LHCN-M2 (cell line): ENCODE results near the gene FAM13B. TPM values are rescaled to one million over a fixed set of nuclear protein-coding genes. Genes with fewer than 3 reads are reported as not detected.
A peak's percentile ranks its signal among the peaks of the same experiment; 100 is the strongest.
"Not testable (repeated sequence)": the region's sequence is repeated elsewhere in the genome, so short reads cannot be mapped to it uniquely, and the experiment has no call there.

Source experiments
- DNase-seq: peaks from one replicate; pipeline ENCODE4 v3.0.0-alpha.2; 2012; ENCODE audit warnings: low read depth
- total RNA-seq: library from RNA; depleted of rRNA; stranded (reverse); fragments of >200 nt; gene quantifications from 2 replicates; pipeline ENCODE4 v1.2.3, GENCODE V29; 2014

The FAM13B gene
- total RNA-seq, 1 experiment from 2014 or later = 20.8 TPM

DNA sequence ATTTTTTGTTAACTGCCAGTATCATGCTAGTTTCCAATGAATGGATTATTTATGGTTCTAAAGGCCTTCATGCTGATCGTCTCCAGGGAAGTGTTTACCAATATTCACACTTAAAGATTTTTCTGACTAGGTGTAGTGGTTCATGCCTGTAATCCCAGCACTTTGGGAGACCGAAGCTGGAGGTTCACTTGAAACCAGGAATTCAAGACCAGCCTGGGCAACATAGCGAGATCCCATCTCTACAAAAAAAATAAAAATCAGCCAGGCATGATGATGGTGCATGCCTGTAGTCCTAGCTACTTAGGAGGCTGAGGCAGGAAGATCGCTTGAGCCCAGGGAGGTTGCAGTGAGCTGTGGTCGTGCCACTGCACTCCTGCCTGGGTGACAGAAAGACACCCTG is 43.5 kb downstream of the FAM13B start:
- DNase-seq = no peak

DNA sequence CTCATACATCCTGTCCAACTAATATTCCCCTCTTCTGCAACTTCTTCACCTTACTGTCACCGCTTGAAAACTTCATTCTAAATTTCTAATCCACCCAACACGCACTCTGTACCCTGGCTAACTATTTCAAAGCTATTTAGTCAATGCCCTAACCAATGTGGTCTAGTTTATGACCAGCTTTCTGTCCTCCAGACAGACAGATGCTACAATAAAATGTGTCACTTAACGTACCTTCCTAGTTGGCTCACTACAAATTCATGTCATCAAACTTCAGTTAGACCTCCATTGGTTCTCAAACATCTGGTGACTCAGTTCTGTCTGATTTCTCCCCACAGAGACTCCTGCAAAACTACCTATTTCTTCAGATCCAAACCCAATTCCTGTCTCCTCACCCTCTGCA is 57.7 kb downstream of the FAM13B start:
- DNase-seq = no peak

DNA sequence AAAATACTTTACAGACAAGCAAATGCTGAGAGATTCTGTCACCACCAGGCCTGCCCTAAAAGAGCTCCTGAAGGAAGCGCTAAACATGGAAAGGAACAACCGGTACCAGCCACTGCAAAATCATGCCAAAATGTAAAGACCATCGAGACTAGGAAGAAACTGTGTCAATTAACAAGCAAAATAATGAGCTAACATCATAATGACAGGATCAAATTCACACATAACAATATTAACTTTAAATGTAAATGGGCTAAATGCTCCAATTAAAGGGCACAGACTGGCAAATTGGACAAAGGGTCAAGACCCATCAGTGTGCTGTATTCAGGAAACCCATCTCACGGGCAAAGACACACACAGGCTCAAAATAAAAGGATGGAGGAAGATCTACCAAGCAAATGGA is 62.5 kb downstream of the FAM13B start:
- DNase-seq = not testable (repeated sequence)

DNA sequence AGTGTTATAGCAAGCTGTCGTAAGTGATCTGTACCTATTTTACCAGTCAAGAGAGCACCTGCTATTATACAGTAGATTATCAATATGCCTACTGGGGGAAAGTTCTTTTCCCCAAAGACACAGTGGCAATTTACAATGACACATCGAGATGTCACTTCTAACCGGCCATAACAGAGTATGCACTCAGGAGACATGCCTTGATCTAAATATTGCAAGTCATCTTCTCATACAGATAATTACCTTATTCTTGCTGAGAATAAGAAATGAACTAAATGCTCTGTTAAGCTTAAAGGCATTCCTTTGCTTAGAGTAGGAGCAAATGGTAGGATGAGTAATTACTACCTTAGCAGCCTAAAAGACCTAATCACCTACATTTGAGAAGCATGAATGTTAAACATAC is 72.1 kb downstream of the FAM13B start:
- DNase-seq = no peak

DNA sequence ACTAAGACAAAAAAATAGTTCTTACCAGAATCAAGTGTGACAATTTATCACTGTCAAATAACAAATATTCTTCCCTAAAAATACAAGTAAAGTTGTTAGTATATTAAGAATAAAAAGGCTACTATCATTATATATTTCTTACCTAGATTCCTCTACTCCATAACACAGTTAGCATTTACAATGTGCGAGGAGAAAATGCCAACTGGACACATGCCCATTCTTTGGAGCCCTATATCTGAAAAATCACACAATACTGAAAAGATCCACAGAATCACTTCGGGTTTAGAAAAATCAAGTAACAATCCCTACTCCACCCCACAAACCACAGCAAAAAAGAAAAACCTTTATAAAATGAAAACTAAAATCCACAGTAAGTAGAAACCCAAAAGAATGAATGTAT is 72.7 kb downstream of the FAM13B start:
- no peak for DNase-seq

DNA sequence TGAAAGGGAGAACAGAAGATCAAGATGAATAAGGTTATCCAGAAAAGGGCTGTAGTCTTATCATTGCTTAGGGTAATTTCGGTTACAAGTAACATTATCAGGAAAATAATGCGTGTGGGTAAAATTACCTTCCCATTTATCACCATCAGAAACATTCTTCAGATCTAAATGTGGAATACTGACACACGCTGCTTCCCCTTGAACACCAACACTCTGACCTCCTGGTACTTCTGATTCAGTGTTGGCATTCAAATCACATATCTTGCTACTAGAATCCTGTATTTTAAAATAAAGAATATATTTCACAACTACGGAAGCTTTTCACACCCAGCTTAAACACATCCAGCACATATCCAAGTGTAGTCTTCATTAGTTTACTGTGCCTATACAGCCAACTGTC is 73.4 kb downstream of the FAM13B start:
- DNase-seq = no peak

DNA sequence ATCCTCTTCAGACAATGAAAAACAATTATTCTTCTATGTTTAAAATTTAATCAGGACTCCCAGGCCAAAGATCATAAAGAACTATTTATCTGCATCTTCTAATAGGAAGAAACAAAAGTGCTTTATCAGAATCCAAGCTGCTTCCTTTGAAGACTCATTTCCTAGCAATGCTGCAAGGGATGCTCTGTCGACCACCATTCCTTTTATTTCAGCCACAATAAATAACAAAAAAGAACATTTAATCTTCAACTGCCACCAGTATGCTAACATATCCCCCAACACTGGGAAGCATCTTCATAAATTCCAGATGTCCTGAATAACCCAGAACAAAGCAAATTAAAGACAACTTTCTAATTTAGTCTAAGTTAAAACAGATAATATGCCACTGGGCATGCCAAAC is 74.9 kb downstream of the FAM13B start:
- DNase-seq = no peak

DNA sequence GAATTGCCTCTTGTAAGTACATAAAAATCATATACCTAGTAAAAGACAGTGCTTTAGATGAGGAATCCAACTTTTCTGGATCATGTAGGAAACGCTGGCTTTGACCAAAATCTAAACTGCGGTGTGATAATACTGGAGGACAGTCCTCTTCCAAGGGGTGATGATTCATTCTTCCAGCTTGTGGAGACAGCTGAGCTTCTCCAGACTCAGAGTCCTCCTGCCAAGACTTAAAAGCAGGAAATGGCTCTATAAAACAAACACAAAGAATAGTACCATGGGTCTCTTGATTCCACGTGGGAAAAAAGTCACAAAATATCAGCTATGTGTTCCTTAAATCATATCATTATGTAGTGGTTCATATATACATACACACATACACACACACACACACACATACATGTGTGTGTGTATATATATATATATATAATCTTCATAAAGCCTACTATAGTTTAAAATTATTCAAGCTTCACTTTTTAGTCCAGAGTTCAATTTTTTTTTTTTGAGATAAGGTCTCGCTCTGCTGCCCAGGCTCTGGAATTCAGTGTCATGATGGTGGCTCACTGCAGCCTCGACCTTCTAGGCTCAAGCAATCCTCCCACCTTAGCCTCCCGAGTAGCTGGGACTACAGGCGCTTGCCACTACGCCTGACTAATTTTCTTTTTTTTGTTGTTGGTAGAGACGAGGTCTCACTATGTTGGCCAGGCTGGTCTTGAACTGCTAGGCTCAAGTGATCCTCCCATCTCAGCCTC is 78.6 kb downstream of the FAM13B start:
- DNase-seq = peak; percentile 92

DNA sequence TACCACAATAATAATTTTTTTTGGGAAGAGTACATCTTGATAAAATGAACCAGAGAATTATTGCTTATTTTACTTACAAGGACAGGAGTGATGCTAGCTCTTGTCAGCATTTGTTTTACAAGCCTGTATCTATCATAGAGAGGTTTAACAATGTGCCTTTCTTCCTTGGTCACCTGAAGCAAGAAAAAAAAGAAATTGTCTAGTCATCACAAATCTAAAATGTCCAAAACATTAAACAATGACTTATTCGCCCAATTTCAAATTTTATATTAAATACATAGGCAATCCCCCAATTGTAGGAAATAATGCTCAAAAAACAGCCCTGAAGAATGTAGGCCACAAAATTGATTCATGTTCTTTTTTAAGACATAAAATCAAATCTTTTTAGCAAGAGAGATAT is 87.1 kb downstream of the FAM13B start:
- no peak for DNase-seq

DNA sequence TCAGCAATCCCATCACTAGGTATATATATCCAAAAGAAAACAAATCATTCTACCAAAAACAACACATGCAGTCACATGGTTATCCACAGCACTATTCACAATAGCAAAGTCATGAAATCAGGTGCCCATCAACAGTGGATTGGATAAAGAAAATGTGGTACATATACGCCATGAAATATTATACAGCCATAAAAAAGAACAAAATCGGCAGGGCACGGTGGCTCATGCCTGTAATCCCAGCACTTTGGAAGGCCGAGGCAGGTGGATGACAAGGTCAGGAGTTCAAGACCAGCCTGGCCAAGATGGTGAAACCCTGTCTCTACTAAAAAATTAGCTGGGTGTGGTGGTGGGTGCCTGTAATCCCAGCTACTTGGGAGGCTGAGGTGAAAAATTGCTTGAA is 88.6 kb downstream of the FAM13B start:
- DNase-seq = peak; percentile 14

DNA sequence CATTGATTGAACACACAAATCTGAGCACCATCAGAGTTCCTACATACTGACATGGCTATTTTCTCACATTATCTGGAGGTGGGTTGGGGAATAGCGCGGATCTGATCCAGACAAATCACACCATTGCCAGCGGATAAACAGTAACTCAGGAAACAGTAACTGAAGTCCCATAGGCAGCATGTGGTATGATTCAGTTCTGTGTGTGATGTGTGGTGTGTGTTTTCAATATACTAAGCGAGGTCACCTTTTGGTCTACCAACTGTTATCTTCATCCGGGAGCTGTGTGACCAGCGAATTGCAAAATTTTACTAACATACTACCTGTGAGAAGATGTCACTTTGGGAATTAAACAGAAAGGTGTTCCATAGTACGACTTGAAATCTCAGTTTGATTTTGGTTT is 93.5 kb downstream of the FAM13B start:
- no peak for DNase-seq

DNA sequence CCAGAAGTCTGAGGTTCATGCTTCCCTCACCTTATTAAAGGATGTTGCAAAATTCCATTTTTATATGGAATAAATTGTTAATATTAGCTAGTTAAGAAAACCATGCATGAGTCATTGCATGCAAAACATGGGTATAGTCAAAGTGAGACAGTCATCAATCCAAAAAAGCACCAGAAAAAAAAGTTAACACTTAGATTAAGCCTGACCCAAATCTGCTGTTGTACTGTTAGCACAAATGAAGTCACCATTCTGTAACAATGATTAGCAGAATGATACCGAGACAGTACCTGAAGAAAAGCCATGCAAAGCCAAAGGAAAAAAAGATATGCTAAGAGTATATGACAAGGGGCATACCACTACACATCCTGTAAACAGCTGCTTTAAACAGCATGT is 94.1 kb downstream of the FAM13B start:
- no peak for DNase-seq

DNA sequence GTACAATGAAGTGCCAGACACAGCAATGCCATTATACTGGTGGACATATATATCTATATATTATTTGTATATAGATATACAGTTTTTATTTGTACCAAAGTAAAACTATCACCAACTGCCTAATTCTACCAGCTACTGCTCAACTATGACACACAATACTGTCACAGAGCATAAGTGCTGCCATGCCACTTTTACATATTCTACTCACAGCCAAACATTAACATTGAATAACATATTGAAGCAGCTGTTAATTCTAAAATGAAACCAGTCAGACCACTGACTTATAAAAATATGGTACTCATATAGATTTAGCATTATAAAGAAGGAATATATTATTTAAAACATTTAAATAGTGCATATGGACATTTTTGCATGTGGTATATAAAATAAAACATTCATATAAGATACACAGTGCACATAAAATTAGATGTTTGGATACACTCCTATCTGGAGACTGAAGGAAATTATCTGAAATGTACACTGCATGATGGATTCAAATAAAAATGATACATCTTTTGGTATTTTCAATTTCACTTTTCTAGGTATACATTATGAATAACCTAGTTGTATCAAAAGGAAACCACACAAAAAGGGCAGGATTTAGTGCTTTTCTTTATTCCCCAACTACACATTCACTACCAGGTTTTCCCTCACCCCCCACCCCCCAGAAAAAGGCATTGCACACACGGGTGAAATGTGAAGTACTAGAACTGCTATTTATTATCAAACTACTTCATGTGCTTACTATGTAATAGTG is 94.7 kb downstream of the FAM13B start:
- no peak for DNase-seq

DNA sequence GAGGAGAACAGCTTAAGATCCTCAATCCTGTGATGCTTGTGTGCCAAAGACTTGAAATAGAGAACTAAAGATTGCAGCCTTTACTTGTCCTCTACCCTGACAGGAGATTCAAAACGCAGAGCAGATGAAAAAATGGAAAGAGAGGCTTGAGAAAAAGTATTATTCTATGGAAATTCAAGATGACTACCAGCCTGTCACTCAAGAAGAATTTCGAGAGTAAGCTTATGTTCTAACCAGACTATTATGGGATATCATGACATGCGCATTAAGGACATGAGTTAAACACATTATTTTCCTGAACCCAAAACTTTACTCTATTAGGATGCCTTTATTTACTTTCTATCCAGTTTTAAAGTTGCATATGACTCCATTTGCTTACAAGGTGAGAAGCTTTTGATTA is 97.2 kb downstream of the FAM13B start:
- no peak for DNase-seq

DNA sequence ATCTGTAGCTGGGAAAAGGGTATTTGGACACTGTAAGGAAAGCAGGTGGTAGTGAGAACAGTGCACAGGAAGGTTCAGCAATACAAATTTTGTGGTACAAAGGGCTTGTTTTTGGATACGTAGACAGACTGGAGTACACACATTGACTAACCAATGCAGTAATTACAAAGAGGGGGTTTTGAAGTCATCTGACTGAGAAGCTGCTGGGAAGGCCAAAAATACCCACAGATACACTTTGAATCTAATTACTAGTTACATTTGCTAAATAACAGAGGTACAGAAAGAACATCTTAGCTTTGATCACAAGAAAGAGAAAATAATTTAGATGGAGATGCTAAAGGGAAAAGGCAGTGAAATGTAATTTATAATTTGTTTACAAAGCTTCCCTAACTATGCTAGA is 97.7 kb downstream of the FAM13B start:
- DNase-seq = no peak

DNA sequence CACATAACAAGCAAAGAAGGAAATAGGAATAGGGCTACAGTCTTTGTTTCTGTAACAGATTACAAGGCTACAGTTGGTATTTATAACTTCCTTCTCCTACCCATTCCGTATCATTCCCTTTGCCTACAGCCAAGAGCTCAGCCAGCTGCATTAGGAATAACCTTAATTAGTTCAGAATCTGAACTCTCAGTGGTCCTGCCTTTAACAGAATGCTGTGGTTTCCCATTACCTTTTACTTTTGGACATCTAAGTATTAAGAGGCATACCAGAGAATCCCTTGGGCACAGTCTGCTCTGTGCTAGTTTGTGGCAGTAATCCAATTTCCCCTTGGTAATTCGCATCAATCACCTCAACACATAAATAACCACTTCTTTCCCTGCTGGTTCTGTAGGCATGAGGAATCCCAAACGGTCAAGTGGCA is 99.4 kb downstream of the FAM13B start:
- peak; percentile 17 for DNase-seq

DNA sequence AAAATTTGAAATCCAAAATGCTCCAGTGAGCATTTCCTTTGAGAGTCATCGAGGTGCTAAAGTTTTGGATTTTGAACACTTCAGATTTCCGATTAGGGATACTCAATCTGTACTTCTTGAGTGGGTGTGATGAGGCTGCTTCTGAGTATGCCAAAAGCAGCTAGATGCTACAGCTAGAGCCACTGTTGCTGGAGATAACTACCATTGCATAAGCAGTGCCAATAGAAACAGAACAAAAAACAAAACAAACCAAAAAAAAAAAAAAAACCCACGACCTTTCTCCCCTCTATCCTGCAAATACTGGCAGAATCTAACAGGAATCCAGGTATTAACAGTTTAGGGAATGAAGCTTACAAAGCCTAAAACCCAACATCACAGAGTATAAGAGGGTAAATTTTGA is 100.1 kb downstream of the FAM13B start:
- DNase-seq = no peak

DNA sequence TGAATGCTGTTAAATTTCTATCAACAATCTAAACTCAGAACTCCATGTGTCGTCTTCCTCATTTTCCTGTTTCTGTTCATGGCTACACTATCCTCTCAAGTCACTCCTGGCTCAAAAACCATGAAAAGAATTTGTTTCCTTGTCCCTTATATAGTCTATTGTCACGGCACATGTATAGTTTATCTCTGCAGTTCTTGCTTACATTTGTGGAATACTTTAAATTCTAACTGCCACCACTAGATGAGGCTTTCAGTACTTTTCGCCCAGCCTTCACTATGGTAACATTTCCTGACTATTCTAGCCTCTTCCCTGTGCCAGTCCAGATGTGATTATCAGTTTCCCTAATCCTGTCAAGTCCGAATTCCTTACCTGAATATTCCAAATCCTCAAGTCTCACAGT is 109.0 kb downstream of the FAM13B start:
- DNase-seq = no peak

DNA sequence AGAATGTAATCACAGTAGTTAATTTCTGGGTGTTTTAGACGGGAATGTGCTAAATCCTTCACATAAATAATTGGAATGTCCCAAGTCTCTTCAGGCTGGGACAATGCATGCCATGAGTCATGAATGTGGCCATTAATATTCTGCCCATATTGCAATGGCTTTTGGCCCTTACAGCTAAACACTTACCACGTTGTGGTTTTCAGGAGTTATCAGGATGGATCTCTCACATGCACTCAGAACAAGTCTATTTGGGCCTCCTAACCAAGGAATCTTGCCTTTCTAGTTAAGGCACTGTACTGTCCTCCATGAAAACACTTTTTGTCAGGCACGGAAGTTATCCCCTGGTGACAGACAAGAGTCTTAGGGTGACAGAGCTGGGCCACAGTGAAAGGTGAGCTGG is 110.9 kb downstream of the FAM13B start:
- DNase-seq = peak; percentile 42

DNA sequence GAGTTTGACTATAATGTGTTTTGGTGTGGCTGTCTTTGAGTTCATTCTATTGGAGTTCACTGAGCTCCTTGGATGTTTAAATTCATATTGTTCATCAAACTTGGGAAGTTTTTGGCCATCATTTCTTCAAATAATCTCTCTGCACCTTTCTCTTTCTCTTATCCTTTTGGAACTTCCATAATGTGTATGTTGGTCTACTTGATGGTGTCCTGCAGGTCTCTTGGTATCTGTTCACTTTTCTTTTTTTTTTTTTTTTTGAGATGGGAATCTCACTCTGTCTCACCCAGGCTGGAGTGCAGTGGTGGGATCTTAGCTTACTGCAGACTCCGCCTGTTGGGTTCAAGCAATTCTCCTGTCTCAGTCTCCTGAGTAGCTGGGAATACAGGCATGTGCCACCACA is 116.0 kb downstream of the FAM13B start:
- DNase-seq = no peak

DNA sequence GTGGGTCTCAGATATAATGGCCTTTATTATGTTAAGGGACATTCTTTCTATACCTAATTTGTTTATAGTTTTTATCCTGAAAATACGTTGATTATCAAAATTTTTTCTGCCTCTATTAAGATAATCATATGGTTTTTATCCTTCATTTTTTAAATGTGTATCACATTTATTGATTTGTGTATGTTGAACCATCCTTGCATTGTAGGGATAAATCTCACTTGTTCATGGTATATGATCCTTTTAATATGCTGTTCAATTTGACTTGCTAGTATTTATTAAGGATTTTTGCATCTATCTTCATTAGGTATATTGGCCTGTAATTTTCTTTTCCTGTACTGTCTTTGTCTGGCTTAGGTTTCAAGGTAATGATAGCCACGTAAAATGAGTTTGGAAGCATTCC is 118.1 kb downstream of the FAM13B start:
- DNase-seq = no peak

DNA sequence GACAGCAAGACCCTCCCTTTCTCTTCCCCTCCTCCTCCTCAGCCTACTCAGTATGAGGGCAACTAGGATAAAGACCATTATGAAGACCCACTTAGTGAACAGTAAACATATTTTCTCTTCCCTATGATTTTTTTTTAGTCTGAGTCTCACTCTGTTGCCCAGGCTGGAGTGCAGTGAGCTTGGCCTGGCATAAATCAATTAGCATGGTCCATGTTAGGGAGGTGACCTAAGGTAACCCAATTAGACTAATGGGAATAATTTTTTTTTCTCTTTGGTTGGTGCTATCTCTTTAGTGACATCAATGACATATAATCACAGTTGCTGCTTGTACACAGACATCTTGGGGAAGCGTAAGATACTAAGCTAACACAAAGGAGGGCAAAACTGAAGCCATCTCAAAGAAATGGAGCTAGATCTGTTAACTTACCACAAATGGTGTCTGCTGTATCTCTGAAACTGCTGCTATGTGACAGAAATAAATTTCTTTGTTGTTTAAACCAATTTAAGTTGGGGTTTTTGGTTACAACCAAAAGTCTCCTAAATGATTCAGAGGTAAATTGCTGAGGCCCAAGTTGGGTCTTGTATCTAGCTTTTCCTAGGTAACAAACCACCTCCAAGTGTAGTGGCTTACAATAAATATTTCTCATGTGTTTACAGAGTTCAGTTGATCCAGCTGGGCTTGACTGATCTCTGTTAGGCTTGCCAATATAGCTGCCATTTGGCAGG is 130.3 kb downstream of the FAM13B start:
- no peak for DNase-seq
